Stomach (tissue), 4 donors: ENCODE data around the gene KDM2A.

Experiments
- EP300 ChIP-seq: sonication (generic); formaldehyde crosslinking; IDR thresholded peaks from one replicate; pipeline ENCODE4 v1.6.1; 2017; ENCODE audit warnings: antibody characterized with exemption
- POLR2A ChIP-seq, 4 donors: fragments of 450-650 bp; IDR thresholded peaks; one replicate each; pipeline ENCODE4 v1.6.1; 2016; ENCODE audit warnings: antibody characterized with exemption in 4 of 4, control low read depth in 2 of 4, mild to moderate bottlenecking in 1 of 4, moderate library complexity in 1 of 4
- POLR2AphosphoS5 ChIP-seq, 3 donors: sonication (generic); formaldehyde crosslinking; IDR thresholded peaks; one replicate each; pipeline ENCODE4 v1.6.1; 2016; ENCODE audit warnings: antibody characterized with exemption in 3 of 3
- TF ChIP-seq, protein P1 (sequence below), 7 experiments: fragments of 450-650 bp in 4 of 7; fragments of 200-600 bp in 3 of 7; sonication (generic) in 3 of 7; IDR thresholded peaks; one replicate each; pipeline ENCODE4 v1.5.1; 2016 to 2019; ENCODE audit warnings: antibody characterized with exemption in 7 of 7, control low read depth in 2 of 7, mild to moderate bottlenecking in 1 of 7

DNA sequence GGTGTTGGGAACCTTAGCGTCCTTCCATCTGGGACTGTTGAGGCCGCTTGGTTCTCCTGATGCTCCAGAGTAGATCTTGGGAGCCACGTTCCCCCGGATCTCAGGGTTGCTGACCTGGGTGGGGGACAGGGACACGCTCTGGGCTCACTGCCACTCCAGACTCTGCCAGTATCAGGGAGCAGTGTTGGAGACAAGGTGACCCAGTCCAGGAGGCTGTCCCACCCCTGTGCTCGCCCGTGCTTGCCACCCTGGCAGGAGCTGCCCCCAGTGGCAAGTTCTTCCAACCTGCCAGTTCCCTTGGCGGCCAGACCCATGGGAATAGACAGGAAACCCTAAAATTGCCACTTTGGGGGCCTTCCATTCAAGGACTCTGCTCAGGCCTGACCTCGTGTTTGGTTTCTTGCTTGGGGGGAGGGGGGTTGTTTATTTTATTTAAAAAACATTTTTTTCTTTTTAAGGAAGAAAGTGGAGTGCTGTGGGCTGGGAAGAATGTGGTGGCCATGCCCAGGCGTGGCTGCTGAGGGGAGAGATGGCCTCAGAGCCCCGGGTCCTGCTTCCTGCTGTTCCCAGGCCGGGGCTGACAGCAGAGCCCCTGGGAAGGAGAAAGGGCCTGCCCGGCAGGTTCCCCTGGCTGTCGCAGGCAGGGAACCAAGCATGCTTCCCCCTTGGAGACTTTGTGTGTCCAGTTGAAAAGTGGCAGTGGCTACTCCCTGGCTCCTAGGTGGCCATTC lies 154.4 kb downstream of the KDM2A start:
- TF ChIP-seq EP300: no peak
- TF ChIP-seq POLR2AphosphoS5 (IDR thresholded peaks at IDR 0.05): no peak
- TF ChIP-seq, protein P1, sequence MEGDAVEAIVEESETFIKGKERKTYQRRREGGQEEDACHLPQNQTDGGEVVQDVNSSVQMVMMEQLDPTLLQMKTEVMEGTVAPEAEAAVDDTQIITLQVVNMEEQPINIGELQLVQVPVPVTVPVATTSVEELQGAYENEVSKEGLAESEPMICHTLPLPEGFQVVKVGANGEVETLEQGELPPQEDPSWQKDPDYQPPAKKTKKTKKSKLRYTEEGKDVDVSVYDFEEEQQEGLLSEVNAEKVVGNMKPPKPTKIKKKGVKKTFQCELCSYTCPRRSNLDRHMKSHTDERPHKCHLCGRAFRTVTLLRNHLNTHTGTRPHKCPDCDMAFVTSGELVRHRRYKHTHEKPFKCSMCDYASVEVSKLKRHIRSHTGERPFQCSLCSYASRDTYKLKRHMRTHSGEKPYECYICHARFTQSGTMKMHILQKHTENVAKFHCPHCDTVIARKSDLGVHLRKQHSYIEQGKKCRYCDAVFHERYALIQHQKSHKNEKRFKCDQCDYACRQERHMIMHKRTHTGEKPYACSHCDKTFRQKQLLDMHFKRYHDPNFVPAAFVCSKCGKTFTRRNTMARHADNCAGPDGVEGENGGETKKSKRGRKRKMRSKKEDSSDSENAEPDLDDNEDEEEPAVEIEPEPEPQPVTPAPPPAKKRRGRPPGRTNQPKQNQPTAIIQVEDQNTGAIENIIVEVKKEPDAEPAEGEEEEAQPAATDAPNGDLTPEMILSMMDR (IDR thresholded peaks at IDR 0.05): no peak
- TF ChIP-seq POLR2A (IDR thresholded peaks at IDR 0.05): no peak
